K562 (cell line): ENCODE results near the gene FIZ1. TPM values are rescaled to one million over a fixed set of nuclear protein-coding genes. Genes with fewer than 3 reads are reported as not detected.

ENCODE experiments used
- ARNT ChIP-seq, 2 experiments: fragments of 450-650 bp; IDR thresholded peaks; 2 replicates each; pipeline ENCODE4 v1.6.1; 2016; ENCODE audit warnings: mild to moderate bottlenecking in 1 of 2
- CREB1 ChIP-seq, 2 experiments: sonication (generic) in 1 of 2; formaldehyde crosslinking in 1 of 2; IDR thresholded peaks; 2 replicates each; pipeline versions ENCODE4 v1.6.1 to v1.8.0; 2012 to 2022; ENCODE audit warnings: inconsistent platforms in 1 of 2, mild to moderate bottlenecking in 1 of 2, missing genetic modification reagents in 1 of 2, moderate library complexity in 1 of 2
- JUND ChIP-seq, 2 experiments: IDR thresholded peaks; 2 replicates in 1 of 2; 3 replicates in 1 of 2; pipeline ENCODE4 v1.6.1; 2011; ENCODE audit warnings: borderline replicate concordance in 2 of 2, low read depth in 2 of 2, low read length in 2 of 2, improper control_type of control experiment in 1 of 2, missing biosample characterization in 1 of 2, missing genetic modification characterization in 1 of 2, missing genetic modification reagents in 1 of 2
- LEF1 ChIP-seq: fragments of 450-650 bp; IDR thresholded peaks from 2 replicates; pipeline ENCODE4 v1.6.1; 2016; ENCODE audit warnings: mild to moderate bottlenecking
- MGA ChIP-seq: fragments of 450-650 bp; IDR thresholded peaks from 2 replicates; pipeline ENCODE4 v1.6.1; 2016; ENCODE audit warnings: mild to moderate bottlenecking, moderate library complexity
- NBN ChIP-seq: fragments of 450-650 bp; IDR thresholded peaks from 2 replicates; pipeline ENCODE4 v1.6.1; 2016; ENCODE audit warnings: low read depth, mild to moderate bottlenecking
- RERE ChIP-seq: sonication (generic); formaldehyde crosslinking; IDR thresholded peaks from 2 replicates; pipeline ENCODE4 v1.8.0; 2023; ENCODE audit warnings: missing genetic modification reagents, mild to moderate bottlenecking, borderline replicate concordance
- RUNX1 ChIP-seq: sonication (generic); IDR thresholded peaks from 2 replicates; pipeline ENCODE4 v1.6.1; 2016; ENCODE audit warnings: antibody characterized with exemption, low read depth
- SP1 ChIP-seq: sonication (generic); formaldehyde crosslinking; IDR thresholded peaks from 2 replicates; pipeline ENCODE4 v1.8.1; 2022; ENCODE audit warnings: mild to moderate bottlenecking, missing genetic modification reagents
- polyA plus RNA-seq, 8 experiments: library from polyadenylated mRNA; depleted of rRNA in 4 of 8; stranded (reverse) in 5 of 8; unstranded in 3 of 8; fragments of >200 nt; fragmentation: Nextera tagmentation in 2 of 8; fragmentation: Illumina TruSeq in 1 of 8; extraction: Ambion mirVana in 2 of 8; extraction: Trizol in 1 of 8; gene quantifications; 2 replicates each; pipeline versions ENCODE4 v1.2.1 to v1.2.3, GENCODE V29; 2011 to 2014; ENCODE audit warnings: inconsistent platforms in 1 of 8, missing spikeins in 1 of 8
- total RNA-seq, 7 experiments: library from RNA; depleted of rRNA in 6 of 7; stranded (reverse); fragments of >200 nt in 6 of 7; fragmentation: Illumina TruSeq in 2 of 7; extraction: Trizol in 2 of 7; gene quantifications; 2 replicates each; pipeline versions ENCODE4 v1.2.1 to v1.2.3, GENCODE V29; 2011 to 2021; ENCODE audit warnings: low replicate concordance in 1 of 7

The FIZ1 gene
- total and polyA plus RNA-seq, 9 of the 15 experiments (the other 6 are each of a cell fraction or from before 2014, with no cell fraction given), result 0.79 to 17.5 (median 5.5) TPM

GRCh38 chr19:55544776-55545439 is 54.4 kb downstream of the FIZ1 start (continued):
- TF ChIP-seq NBN (no peak), ARNT (IDR thresholded peaks at IDR 0.05) (0 out of 4 replicates have a peak, but pooled peaks of 1 of the 2 experiments have one; percentile 23), RUNX1 (0 out of 2 replicates have a peak, but pooled peaks have one; percentile 31), LEF1 (peak; percentile 49; the same call in 1 of the 2 replicates), MGA (peak; percentile 78), CREB1 (IDR thresholded peaks at IDR 0.05) (no peak; the same call in 1 of the 2 replicates), CREB1 (CRISPR knock-in tag; IDR thresholded peaks at IDR 0.05) (peak; percentile 25; the same call in 1 of the 2 replicates), SP1 (CRISPR knock-in tag) (peak; percentile 31; the same call in 1 of the 2 replicates), RERE (CRISPR knock-in tag) (no peak), JUND (IDR thresholded peaks at IDR 0.05; ENCODE audit: borderline replicate concordance, low read depth, low read length) (peak; percentile 98), JUND (tag; IDR thresholded peaks at IDR 0.05; ENCODE audit: borderline replicate concordance, low read depth, low read length) (peak; percentile 94; the same call in 2 of the 3 replicates)
